Measurements from ENCODE around the gene SCML2. TPM values are rescaled to one million over a fixed set of nuclear protein-coding genes. Genes with fewer than 3 reads are reported as not detected.

The SCML2 gene
- total RNA-seq, 1 experiment from 2014 or later, result 7.1 TPM

DNA sequence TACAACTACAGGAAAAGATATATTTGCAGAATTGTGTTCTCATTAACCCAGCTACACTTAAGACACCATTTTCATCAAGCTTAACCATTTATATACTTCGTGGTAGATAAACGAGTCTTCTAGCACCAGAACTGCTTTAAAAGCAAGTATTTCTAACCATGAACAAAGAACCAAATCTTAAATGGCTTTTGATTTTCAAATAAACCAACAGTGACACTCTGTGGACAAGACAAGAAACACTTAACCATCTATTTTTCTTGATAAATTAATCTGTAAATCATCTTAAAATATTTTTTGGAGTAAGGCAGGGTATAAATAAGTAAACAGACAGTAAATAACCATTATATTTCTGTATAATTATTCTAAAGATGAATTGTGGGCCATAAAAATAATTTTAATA lies 144.0 kb downstream of the SCML2 start:
- ChIA-PET POLR2A (no interaction called here), CTCF (no interaction called here)
- ATAC-seq (no peak), DNase-seq (ENCODE audit: low read depth, low spot score) (no peak)
- TF ChIP-seq POLR2AphosphoS5 (IDR thresholded peaks at IDR 0.05; ENCODE audit: low read depth, low read length), result no peak
- TF ChIP-seq, protein P1, sequence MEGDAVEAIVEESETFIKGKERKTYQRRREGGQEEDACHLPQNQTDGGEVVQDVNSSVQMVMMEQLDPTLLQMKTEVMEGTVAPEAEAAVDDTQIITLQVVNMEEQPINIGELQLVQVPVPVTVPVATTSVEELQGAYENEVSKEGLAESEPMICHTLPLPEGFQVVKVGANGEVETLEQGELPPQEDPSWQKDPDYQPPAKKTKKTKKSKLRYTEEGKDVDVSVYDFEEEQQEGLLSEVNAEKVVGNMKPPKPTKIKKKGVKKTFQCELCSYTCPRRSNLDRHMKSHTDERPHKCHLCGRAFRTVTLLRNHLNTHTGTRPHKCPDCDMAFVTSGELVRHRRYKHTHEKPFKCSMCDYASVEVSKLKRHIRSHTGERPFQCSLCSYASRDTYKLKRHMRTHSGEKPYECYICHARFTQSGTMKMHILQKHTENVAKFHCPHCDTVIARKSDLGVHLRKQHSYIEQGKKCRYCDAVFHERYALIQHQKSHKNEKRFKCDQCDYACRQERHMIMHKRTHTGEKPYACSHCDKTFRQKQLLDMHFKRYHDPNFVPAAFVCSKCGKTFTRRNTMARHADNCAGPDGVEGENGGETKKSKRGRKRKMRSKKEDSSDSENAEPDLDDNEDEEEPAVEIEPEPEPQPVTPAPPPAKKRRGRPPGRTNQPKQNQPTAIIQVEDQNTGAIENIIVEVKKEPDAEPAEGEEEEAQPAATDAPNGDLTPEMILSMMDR (IDR thresholded peaks at IDR 0.05), result peak; percentile 7; the same call in 1 of the 2 replicates
- intact Hi-C loops (cut with micrococcal nuclease; ENCODE audit: unreplicated experiment), result loop anchor here (5.0 kb wide), 1 partner anchor 423 kb away; no protein-coding TSS in a partner anchor
- no peaks in the 10 kb centered on the region for H3K9me3 ChIP-seq (ENCODE audit: control insufficient read depth, insufficient read depth, low read depth, low read length)
- H3K27ac ChIP-seq (ENCODE audit: low read length), result no peak overlapping the region
- in situ Hi-C loops (cut with HindIII; ENCODE audit: low pct_unique_long_range_greater_than_20kb, low sequenced_read_pairs), result no loop called here
- no peaks in the 10 kb centered on the region for H3K27me3 ChIP-seq (ENCODE audit: control insufficient read depth, insufficient read depth, low read length)
- H3K4me1 ChIP-seq (ENCODE audit: control insufficient read depth, insufficient read depth, low read length), result no peaks in the 10 kb centered on the region
- H3K4me3 ChIP-seq (ENCODE audit: low read depth in 2 of 2, low read length in 2 of 2), result no peak overlapping the region
- H3K36me3 ChIP-seq (ENCODE audit: control insufficient read depth, insufficient read depth, low read length), result no peaks in the 10 kb centered on the region
- no TSS peak for BruUV-seq (replicated peaks)

DNA sequence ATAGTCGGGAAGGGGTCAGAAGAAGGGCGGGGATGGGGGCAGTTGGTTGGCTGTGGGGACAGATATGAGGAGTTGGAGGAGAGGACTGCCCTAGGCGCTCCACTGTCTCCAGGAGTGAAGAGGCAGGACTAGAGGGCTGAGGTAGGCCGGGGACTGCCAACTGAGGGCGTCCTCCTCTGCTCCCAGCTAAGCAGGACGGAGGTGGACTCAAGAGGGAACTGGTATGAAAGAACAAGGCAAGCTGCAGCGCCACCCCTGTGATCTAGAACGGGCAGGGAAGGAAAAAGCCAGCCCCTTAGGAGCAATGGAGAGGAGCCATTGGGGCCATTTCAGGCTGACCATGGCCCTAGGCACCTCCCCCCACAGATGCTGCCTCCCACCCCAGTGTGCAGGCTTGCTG lies 147.8 kb downstream of the SCML2 start:
- no peak for DNase-seq (ENCODE audit: low read depth, low spot score)
- Histone ChIP-seq H3K27me3 (ENCODE audit: control insufficient read depth, insufficient read depth, low read length) (no peaks in the 10 kb centered on the region), H3K36me3 (ENCODE audit: control insufficient read depth, insufficient read depth, low read length) (no peaks in the 10 kb centered on the region), H3K9me3 (ENCODE audit: control insufficient read depth, insufficient read depth, low read depth, low read length) (no peaks in the 10 kb centered on the region), H3K4me1 (ENCODE audit: control insufficient read depth, insufficient read depth, low read length) (no peaks in the 10 kb centered on the region), H3K4me3 (ENCODE audit: low read depth in 2 of 2, low read length in 2 of 2) (no peak overlapping the region), H3K27ac (ENCODE audit: low read length) (no peak overlapping the region)
- in situ Hi-C loops (cut with HindIII; ENCODE audit: low pct_unique_long_range_greater_than_20kb, low sequenced_read_pairs) (no loop called here), intact Hi-C loops (cut with micrococcal nuclease; ENCODE audit: unreplicated experiment) (no loop called here)
- no TSS peak for BruUV-seq (replicated peaks)
- POLR2A ChIA-PET, result no interaction called here
- TF ChIP-seq, protein P2, sequence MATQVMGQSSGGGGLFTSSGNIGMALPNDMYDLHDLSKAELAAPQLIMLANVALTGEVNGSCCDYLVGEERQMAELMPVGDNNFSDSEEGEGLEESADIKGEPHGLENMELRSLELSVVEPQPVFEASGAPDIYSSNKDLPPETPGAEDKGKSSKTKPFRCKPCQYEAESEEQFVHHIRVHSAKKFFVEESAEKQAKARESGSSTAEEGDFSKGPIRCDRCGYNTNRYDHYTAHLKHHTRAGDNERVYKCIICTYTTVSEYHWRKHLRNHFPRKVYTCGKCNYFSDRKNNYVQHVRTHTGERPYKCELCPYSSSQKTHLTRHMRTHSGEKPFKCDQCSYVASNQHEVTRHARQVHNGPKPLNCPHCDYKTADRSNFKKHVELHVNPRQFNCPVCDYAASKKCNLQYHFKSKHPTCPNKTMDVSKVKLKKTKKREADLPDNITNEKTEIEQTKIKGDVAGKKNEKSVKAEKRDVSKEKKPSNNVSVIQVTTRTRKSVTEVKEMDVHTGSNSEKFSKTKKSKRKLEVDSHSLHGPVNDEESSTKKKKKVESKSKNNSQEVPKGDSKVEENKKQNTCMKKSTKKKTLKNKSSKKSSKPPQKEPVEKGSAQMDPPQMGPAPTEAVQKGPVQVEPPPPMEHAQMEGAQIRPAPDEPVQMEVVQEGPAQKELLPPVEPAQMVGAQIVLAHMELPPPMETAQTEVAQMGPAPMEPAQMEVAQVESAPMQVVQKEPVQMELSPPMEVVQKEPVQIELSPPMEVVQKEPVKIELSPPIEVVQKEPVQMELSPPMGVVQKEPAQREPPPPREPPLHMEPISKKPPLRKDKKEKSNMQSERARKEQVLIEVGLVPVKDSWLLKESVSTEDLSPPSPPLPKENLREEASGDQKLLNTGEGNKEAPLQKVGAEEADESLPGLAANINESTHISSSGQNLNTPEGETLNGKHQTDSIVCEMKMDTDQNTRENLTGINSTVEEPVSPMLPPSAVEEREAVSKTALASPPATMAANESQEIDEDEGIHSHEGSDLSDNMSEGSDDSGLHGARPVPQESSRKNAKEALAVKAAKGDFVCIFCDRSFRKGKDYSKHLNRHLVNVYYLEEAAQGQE (IDR thresholded peaks at IDR 0.05; ENCODE audit: insufficient read depth in 1 of 2, low read depth in 2 of 2, low read length in 1 of 2), result no peak
- TF ChIP-seq TCF7L2 (IDR thresholded peaks at IDR 0.05; ENCODE audit: low read depth, low read length) (no peak), POLR2AphosphoS5 (IDR thresholded peaks at IDR 0.05; ENCODE audit: low read depth, low read length) (no peak), SIN3A (IDR thresholded peaks at IDR 0.05; ENCODE audit: borderline replicate concordance, insufficient read depth, low read depth, low read length) (no peak)
- TF ChIP-seq, protein P1 (IDR thresholded peaks at IDR 0.05), result no peak
- ATAC-seq, result no peak
- CTCF ChIA-PET, result no interaction called here

DNA sequence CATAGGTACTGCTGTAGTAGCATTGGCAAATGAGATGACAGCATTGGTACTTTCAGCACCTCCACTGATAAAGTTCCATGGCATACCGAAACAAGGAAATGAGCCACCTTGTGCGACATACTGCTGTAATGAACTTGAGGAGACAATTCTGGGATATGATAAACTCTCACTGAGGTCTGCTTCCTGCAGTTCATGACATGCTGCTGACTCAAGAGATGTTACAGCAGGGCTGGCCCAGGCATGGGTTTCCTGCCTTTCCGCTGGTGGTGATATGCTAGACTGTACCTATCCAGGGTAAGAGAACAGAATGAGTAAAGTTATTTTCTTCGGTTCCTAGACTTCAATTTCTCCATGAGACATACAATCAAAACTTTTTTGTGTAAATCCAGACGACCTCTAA lies 150.9 kb downstream of the SCML2 start:
- no peak for ATAC-seq
- POLR2A ChIA-PET, result no interaction called here
- Histone ChIP-seq H3K9me3 (ENCODE audit: control insufficient read depth, insufficient read depth, low read depth, low read length) (no peaks in the 10 kb centered on the region), H3K4me1 (ENCODE audit: control insufficient read depth, insufficient read depth, low read length) (no peaks in the 10 kb centered on the region), H3K4me3 (ENCODE audit: low read depth in 2 of 2, low read length in 2 of 2) (no peak overlapping the region), H3K27me3 (ENCODE audit: control insufficient read depth, insufficient read depth, low read length) (no peaks in the 10 kb centered on the region), H3K27ac (ENCODE audit: low read length) (no peak overlapping the region), H3K36me3 (ENCODE audit: control insufficient read depth, insufficient read depth, low read length) (no peaks in the 10 kb centered on the region)
- no peak for DNase-seq (ENCODE audit: low read depth, low spot score)
- TF ChIP-seq, protein P1 (IDR thresholded peaks at IDR 0.05), result no peak
- TF ChIP-seq TCF7L2 (IDR thresholded peaks at IDR 0.05; ENCODE audit: low read depth, low read length), result no peak
- CTCF ChIA-PET, result no interaction called here
- in situ Hi-C loops (cut with HindIII; ENCODE audit: low pct_unique_long_range_greater_than_20kb, low sequenced_read_pairs), result no loop called here
- intact Hi-C loops (cut with micrococcal nuclease; ENCODE audit: unreplicated experiment), result no loop called here
- BruUV-seq (replicated peaks), result no TSS peak

All from Panc1 (cell line).